Measurements from ENCODE around the gene NEURL1.

GRCh38 chr10:103574097-103575061 lies 80.9 kb downstream of the NEURL1 start:
- TF ChIP-seq, protein P1, sequence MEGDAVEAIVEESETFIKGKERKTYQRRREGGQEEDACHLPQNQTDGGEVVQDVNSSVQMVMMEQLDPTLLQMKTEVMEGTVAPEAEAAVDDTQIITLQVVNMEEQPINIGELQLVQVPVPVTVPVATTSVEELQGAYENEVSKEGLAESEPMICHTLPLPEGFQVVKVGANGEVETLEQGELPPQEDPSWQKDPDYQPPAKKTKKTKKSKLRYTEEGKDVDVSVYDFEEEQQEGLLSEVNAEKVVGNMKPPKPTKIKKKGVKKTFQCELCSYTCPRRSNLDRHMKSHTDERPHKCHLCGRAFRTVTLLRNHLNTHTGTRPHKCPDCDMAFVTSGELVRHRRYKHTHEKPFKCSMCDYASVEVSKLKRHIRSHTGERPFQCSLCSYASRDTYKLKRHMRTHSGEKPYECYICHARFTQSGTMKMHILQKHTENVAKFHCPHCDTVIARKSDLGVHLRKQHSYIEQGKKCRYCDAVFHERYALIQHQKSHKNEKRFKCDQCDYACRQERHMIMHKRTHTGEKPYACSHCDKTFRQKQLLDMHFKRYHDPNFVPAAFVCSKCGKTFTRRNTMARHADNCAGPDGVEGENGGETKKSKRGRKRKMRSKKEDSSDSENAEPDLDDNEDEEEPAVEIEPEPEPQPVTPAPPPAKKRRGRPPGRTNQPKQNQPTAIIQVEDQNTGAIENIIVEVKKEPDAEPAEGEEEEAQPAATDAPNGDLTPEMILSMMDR (conservative IDR thresholded peaks at IDR 0.05; ENCODE audit: low read length) = no peak
- no peak for TF ChIP-seq EZH2phosphoT487 (IDR thresholded peaks at IDR 0.05; ENCODE audit: borderline replicate concordance)
